WERI-Rb-1 (cell line): Measurements from ENCODE around the gene EPOP.
"Not testable (repeated sequence)": the region's sequence is repeated elsewhere in the genome, so short reads cannot be mapped to it uniquely, and the experiment has no call there.

ENCODE experiments used
- DNase-seq: peaks from one replicate; pipeline ENCODE4 v3.0.0-alpha.2; 2020
- H3K27ac ChIP-seq: fragments of 250-450 bp; sonication (Bioruptor Pico); 2 replicates; pipeline ENCODE4 v1.5.1; 2020; ENCODE audit warnings: mild to moderate bottlenecking, moderate library complexity
- H3K27me3 ChIP-seq: fragments of 250-450 bp; sonication (Bioruptor Pico); 2 replicates; pipeline ENCODE4 v1.5.1; 2021; ENCODE audit warnings: mild to moderate bottlenecking, low read depth, moderate library complexity; ENCODE audit not compliant: insufficient read depth, severe bottlenecking
- H3K36me3 ChIP-seq: fragments of 250-450 bp; sonication (Bioruptor Pico); 2 replicates; pipeline ENCODE4 v1.5.1; 2020; ENCODE audit warnings: mild to moderate bottlenecking, moderate library complexity
- H3K4me3 ChIP-seq: 2 replicates; pipeline ENCODE4 v1.5.1; 2011; ENCODE audit warnings: low read depth, mild to moderate bottlenecking, control low read depth, low read length
- H3K9me3 ChIP-seq: fragments of 250-450 bp; sonication (Bioruptor Pico); 2 replicates; pipeline ENCODE4 v1.5.1; 2021; ENCODE audit warnings: mild to moderate bottlenecking, moderate library complexity; ENCODE audit not compliant: severe bottlenecking
- TF ChIP-seq, protein P1 (sequence below): IDR thresholded peaks from 2 replicates; pipeline ENCODE4 v1.5.1; 2011; ENCODE audit warnings: low read depth, mild to moderate bottlenecking, control low read depth, inconsistent platforms, low read length

The EPOP gene

DNA sequence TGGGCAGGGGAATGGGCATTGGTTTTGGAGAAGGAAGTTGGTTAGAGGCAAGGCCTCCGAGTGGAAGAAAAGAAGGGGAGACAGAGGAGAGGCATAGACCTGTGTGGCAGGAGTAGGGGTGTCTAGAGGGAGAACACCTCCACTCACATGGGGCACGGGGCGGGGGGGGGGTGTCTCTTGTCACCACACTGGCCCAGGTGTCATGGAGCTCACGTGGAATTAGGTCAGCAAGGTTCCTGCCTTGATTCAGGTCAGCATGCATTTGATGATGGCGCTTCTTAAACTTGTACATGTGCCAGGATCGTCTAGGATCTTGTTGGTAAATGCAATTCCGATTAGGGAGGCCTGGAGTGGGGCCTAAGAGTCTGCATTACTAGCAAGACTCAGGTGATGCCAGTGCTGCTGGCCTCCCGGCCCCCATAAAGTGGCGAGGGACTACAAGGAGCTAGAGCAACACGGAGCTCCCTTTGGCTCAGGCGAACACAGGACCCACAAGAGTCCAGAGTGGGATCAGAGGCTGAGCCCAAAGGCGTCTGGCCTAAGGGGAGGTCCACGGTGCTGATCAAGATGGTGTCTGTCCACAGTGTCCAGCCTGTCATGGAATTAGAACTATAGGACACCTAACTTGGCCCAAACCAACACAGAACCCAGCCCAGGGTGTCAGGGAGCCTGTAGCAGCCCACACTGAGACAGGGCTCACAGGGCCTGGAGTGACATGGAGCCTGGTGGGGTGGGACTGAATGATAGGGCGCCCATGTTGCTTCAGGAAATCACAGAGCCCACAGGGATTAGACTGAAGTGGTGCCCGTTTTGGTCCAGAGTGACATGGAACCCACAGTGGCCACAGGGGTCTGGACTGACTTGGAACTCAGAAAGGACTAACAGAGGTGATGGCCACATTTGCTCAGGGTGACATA, 16.7 kb downstream of the EPOP start:
- DNase-seq: no peak
- H3K27me3 ChIP-seq: no peaks in the 10 kb centered on the region

GRCh38 chr17:38656959-38657823, 17.6 kb downstream of the EPOP start:
- Histone ChIP-seq H3K4me3 (no peak overlapping the region), H3K9me3 (no peaks in the 10 kb centered on the region), H3K36me3 (no peaks in the 10 kb centered on the region), H3K27me3 (no peaks in the 10 kb centered on the region), H3K27ac (no peak overlapping the region)
- TF ChIP-seq, protein P1, sequence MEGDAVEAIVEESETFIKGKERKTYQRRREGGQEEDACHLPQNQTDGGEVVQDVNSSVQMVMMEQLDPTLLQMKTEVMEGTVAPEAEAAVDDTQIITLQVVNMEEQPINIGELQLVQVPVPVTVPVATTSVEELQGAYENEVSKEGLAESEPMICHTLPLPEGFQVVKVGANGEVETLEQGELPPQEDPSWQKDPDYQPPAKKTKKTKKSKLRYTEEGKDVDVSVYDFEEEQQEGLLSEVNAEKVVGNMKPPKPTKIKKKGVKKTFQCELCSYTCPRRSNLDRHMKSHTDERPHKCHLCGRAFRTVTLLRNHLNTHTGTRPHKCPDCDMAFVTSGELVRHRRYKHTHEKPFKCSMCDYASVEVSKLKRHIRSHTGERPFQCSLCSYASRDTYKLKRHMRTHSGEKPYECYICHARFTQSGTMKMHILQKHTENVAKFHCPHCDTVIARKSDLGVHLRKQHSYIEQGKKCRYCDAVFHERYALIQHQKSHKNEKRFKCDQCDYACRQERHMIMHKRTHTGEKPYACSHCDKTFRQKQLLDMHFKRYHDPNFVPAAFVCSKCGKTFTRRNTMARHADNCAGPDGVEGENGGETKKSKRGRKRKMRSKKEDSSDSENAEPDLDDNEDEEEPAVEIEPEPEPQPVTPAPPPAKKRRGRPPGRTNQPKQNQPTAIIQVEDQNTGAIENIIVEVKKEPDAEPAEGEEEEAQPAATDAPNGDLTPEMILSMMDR: no peak
- DNase-seq: no peak

More for the DNA sequence above, 16.7 kb downstream of the EPOP start:
- H3K9me3 ChIP-seq: no peaks in the 10 kb centered on the region
- TF ChIP-seq, protein P1: no peak
- H3K27ac ChIP-seq: no peak overlapping the region
- H3K36me3 ChIP-seq: no peaks in the 10 kb centered on the region
- H3K4me3 ChIP-seq: no peak overlapping the region

GRCh38 chr17:38654411-38655398, 20.1 kb downstream of the EPOP start:
- no peak for DNase-seq
- Histone ChIP-seq H3K9me3 (no peaks in the 10 kb centered on the region), H3K27me3 (no peaks in the 10 kb centered on the region), H3K4me3 (no peak overlapping the region), H3K27ac (no peak overlapping the region), H3K36me3 (no peaks in the 10 kb centered on the region)
- TF ChIP-seq, protein P1: no peak

DNA sequence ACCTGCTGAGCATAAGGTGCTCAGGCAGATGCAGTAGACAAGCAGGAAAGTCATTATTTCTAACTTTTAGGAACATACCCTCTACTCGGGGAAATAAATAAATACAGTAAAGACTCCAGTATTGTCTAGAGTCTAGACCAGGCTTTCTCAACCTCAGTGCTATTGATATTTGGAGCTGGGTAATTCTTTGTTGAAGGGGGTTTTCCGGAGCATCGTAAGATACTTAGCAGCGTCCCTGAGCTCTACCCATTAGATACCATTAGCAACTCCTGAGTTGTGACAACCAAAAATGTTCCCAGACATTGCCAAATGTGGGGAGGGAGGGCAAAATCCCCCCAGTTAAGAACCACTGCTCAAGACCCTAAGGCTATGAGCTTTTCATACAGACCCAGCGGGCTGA, 21.1 kb downstream of the EPOP start:
- Histone ChIP-seq H3K36me3 (no peaks in the 10 kb centered on the region), H3K27ac (no peak overlapping the region), H3K9me3 (no peaks in the 10 kb centered on the region), H3K27me3 (no peaks in the 10 kb centered on the region), H3K4me3 (no peak overlapping the region)
- TF ChIP-seq, protein P1: no peak
- DNase-seq: no peak

- no peak for DNase-seq
- Histone ChIP-seq H3K27me3 (no peaks in the 10 kb centered on the region), H3K36me3 (no peaks in the 10 kb centered on the region), H3K4me3 (no peak overlapping the region), H3K9me3 (no peaks in the 10 kb centered on the region), H3K27ac (no peak overlapping the region)
- TF ChIP-seq, protein P1: no peak
Observed at GRCh38 chr17:38653230-38653629, 21.5 kb downstream of the EPOP start.

DNA sequence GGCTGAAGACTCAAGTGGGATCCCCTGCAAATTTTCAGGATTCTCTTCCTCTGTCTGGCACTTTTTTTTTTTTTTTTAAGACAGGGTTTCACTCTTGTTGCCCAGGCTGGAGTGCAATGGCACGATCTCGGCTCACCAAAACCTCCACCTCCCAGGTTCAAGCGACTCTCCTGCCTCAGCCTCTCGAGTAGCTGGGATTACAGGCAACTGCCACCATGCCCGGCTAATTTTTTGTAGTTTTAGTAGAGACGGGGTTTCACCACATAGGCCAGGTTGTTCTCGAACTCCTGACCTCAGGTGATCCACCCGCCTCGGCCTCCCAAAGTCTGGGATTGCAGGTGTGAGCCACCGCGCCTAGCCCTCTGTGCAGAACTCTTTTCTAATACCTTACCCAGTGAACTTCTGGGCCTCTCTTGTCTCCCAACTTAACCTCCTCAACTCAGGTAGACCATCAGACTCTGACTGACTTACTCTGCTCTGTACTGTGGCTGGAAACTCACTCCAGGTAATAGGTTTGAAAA, 24.0 kb downstream of the EPOP start:
- not testable (repeated sequence) for H3K9me3 ChIP-seq, H3K27me3 ChIP-seq, H3K36me3 ChIP-seq, DNase-seq, H3K27ac ChIP-seq, H3K4me3 ChIP-seq
